Erythroblast (primary cell): Measurements from ENCODE around the gene CSF1R.

ENCODE experiments used
- GATA1 ChIP-seq: IDR thresholded peaks from 2 replicates; pipeline ENCODE4 v1.6.1; 2011; ENCODE audit warnings: low read depth, mild to moderate bottlenecking, control low read depth, low read length, moderate library complexity
- POLR2A ChIP-seq: IDR thresholded peaks from 2 replicates; pipeline ENCODE4 v1.6.1; 2011; ENCODE audit warnings: mild to moderate bottlenecking, low read length

DNA sequence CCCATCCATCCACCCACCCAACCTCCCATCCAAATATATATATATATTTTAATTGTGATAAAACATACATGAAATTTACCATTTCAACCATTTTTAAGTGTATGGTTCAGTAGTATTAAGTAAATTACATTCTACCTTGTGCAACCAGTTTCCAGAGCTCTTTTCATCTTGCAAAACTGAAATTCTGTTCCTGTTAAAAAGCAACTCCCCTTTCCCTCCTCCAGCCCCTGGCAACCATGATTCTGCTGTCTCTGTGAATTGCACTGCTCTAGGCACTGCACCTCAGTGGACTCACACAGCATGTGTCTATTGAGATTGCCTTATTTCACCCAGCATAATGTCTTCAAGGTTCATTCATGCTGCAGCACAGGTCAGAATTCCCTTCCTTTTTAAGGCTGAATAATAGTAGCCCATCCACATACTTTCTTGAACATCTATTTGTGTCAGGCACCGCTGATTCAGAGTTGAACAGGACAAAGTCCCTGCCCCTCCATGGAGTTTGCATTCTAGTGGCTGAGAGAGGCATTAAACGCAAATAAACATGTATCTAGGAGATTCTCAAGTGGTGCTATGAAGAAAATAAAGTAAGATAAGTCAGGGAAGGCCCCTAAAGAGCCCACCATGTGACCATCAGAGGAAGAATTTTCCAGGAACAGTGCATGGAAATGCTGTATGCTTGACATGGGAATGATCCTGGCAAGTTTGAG lies 24.0 kb downstream of the CSF1R start:
- TF ChIP-seq POLR2A = no peak
- TF ChIP-seq GATA1 = no peak
